SHP77 (cell line): ENCODE results near the gene PAXX.
A peak's percentile ranks its signal among the peaks of the same experiment; 100 is the strongest.
"Not testable (repeated sequence)": the region's sequence is repeated elsewhere in the genome, so short reads cannot be mapped to it uniquely, and the experiment has no call there.

Source experiments
- DNase-seq, 2 experiments: peaks; one replicate each; lab custom pipeline; 2025; lab: John Stamatoyannopoulos, UW

PAXX gene

DNA sequence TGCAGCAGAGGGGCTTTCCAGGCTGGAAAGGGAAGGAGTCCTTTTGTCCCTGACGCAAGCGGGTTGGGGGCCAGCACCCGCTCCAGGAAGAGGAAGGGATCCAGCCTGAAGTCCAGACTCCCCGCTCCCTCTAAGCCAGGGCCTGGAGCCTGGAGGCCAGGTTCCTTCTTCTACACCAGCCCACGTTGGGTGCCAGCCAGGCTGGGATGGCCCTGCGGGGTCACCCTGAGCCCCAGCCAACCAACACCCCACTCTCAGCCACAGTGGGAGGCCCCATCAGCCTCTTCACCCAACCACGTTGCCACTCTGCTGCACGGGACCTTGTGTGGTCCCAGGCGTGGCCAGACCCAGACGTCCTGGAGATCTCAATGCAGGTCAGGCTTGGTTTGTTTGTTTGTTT lies 40.6 kb downstream of the PAXX start:
- no peak for DNase-seq

DNA sequence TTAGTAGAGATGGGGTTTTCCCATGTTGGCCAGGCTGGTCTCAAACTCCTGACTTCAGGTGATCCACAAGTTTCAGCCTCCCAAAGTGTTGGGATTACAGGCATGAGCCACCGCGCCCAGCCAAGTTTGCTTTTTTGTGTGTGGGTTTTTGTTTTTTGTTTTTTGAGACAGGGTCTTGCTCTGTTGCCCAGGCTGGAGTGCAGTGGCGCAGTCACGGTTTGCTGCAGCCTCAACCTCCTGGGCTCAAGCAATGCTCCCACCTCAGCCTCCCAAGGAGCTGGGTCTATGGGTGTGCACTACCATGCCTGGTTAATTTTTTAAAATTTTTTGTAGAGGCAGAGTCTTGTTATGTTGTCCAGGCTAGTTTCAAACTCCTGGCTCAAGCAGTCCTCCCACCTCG lies 41.3 kb downstream of the PAXX start:
- DNase-seq: not testable (repeated sequence)

- DNase-seq: no peak
Observed at GRCh38 chr9:137034039-137034708, 42.0 kb downstream of the PAXX start.

DNA sequence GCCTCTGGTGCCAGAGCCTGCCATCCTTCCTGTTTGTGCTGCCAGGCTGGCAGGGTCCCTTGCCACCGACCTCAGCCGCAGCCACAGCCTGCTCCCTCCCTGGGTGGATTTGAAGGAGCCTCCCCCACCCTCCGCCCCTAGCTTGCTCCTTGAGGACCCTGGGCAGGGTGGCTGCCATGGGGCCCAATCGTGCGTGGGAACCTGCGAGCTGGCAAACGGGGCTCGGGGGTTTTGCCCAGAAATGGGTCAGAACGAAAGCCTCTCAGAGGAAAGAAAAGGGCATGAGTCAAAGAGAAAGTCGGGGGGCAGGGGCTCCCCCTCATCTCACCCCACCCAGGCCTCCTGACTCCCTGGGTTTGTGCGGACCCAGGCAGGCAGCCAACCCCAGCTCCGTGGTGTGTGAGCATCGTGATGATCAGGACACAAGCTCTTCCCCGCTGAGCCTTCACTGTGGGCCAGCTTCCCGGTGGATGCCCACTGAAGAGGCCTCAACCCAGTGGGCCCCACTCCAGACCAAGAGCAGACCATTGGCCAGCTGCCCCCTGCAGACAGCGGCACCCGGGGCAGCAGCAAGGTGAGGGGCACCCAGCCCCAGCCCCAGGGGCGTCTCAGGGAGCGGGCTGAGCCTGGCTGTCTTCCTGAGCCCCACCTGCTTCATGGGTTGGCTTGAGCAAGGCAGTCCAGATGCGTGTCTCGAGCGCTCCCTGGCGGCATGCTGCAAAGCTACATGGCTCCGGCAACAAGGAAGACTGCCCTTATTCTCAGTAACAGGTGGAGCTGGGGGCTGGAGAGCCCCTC lies 42.7 kb downstream of the PAXX start:
- DNase-seq: peak; percentile 68 to 89

DNA sequence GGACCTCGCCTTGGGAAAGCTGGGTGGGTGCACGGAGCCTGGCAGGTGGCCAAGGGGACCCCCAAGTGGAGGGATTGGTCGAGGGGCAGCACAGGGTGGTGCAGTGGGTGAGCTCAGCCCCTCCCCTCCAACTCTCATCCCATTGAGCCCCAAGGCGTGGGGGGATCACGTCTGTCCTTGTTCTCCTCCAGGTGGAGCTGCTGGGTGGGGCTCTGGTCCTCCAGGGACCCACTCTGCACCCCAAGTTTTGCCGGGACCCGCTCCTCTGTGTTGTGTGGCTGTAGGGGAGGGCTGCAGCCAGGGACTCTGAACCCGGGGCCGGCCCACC lies 43.2 kb downstream of the PAXX start:
- no peak for DNase-seq

- no peak for DNase-seq
Observed at GRCh38 chr9:137035937-137036336, 43.7 kb downstream of the PAXX start.

DNA sequence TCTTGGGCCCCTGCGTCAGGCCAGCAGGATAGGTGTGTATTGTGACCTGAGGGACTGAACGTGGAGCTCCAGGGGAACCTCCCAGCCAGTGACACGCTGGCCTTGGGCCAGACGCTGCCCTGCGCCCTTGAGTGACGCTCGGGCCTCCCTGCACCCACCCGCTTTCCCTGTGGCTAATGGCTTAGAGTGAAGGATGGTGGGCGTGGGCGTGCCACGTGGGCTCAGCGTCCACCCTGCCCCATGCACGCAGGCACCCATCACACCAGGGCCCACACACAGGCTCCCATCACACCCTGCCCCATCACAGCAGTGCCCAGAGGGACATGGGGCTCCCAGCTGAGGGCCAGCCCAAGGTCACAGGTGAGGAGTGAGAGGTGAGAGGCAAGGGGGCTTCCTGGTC lies 44.8 kb downstream of the PAXX start:
- DNase-seq: no peak

DNA sequence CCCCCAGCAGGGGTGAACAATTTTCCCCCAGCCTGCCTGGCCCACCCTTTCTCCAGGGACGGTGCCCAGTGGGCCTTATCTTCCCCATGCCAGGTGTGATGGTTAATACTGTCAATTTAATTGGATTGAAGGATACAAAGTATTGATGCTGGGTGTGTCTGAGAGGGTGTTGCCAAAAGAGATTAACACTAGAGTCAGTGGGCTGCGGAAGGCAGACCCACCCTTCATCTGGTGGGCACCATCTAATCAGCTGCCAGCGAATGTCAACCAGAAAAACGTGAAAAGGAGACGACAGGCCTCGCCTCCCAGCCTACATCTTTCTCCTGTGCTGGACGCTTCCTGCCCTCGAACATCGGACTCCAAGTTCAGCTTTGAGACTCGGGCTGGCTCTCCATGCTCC lies 45.3 kb downstream of the PAXX start:
- DNase-seq: no peak

GRCh38 chr9:137038916-137039315 lies 46.7 kb downstream of the PAXX start:
- no peak for DNase-seq

- DNase-seq: no peak
Observed at GRCh38 chr9:137039611-137040366, 47.6 kb downstream of the PAXX start.

GRCh38 chr9:137040568-137040967 lies 48.3 kb downstream of the PAXX start:
- no peak for DNase-seq

GRCh38 chr9:137041124-137041523 lies 48.9 kb downstream of the PAXX start:
- DNase-seq: no peak

DNA sequence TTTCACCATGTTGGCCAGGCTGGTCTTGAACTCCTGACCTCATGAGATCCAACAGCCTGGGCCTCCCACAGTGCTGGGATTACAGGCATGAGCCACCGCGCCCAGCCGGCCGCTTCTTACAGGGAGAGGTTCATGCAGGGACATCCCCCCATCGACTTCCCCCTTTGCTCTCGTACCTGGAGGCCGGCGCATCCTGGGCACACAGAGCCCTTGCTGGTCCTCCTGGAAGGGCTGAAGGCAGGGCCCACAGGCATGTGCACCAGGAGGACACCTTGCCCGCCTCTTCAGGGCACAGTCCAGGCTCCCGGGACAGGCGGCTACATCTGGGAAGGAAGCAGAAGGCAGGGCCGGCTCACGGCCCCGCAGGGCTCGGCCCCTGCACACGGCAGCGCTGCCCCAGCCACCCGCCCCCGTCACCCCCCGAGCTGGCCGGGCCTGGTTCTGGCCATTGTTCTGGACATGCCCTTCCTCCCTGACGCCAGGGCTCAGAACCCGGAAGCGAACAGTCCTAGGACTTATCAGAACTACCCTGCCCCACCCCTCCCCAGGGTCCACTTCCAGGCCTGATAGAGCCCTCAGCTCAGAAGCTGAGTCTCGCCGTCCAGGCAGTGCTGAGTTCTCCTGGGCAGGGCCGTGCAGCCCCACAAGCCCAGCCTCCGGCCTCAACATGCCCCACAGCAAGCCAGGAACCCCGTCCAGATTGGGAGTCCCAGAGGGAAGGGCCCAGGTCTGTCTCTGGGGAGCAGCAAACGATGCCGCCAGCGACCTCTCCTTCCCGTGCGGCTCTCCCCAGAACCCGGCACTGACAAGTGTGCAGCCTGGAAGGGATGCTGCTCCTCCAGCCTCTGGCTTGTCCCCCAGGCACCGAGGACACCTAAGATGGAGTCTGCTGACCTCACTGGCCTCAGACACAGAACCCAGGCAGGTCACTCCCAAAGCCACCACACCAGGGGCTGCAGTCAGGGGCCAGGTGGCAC lies 50.8 kb downstream of the PAXX start:
- DNase-seq: no peak
